ENCODE data around the gene LINGO1.

The LINGO1 gene

DNA sequence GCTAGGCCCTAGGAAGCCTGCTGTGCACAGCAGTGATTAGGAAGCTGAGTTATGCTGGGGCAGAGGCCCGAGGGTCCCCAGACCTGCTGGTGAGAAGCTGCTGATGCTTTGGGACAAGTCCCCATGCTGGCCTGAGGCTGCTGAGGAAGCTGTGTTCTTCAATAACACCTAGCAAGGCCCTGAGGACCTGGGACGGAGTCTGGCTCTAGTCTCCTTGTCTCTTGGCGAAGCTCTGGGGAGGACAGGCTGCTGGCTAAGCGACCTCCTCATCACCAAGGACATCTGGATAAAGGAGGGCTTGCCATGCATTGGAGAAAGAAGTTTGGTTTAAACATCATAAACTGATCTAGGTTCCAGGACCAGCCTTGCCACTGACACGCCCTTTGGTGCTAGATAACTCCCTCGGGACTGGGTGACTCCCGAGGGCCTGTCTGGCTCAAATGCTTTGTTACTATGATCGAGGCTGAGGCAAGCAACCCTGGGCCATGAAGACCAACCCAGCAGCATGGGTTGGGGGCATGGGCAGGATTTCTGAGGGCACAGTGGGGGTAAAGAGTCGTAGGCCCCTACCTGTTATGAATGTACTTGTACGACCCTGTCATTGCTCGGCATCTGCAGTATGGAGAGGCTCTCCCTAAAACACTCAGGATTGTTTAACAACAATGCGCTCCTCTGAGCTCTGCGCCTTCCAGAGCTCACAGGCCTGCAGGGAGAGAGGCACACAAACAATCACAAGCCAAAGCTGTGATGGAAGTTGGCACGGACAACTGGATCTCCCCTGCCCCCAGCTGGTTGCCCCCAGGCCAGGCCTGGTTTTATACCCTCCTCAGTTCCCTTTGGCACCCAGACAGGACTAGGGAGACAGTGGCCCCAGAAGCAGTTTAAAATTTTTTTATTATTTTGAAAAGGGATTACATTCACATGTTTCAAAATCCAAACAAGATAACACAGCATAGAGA, 64.4 kb downstream of the LINGO1 start:
- DNase-seq = no peak

DNA sequence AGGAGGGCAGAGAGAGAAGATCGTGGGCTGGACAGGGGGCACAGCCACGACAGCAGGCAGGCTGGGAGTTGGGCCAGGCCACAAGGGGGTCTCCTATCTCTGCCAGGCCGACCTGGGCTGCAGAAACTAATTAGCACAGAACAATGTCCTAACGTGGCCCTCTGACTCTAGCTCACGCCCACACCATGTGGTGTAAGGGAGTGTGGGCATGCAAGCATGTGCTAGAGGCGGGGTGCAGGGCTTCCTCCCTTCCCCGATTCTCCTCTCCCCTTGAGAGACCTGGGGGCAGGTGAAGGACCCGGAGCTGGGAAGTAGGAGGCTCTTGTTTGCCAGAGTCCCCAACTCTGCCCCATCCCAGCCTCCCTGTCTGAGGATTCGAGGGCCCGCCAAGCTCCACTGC, 65.5 kb downstream of the LINGO1 start:
- no peak for DNase-seq

DNA sequence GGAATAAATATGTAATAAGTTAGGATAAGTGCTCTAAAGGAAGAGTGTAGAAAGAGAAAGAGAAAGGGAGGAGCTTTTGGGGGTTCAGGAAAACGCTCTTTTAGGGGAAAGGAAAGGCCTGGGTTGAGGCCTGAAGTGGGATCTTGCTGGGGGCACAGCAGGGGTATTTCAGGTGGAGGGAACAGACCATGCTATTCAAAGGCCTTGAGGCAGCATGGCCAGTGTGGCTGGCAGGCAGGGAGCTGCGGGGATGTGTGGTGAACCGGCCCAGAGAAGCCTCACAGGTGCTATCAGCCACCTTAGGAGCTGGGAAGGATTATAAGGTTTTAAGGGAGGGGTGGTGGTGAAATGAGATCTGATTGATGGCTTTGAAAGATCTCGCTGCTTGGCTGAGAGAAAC, 66.6 kb downstream of the LINGO1 start:
- no peak for DNase-seq

DNA sequence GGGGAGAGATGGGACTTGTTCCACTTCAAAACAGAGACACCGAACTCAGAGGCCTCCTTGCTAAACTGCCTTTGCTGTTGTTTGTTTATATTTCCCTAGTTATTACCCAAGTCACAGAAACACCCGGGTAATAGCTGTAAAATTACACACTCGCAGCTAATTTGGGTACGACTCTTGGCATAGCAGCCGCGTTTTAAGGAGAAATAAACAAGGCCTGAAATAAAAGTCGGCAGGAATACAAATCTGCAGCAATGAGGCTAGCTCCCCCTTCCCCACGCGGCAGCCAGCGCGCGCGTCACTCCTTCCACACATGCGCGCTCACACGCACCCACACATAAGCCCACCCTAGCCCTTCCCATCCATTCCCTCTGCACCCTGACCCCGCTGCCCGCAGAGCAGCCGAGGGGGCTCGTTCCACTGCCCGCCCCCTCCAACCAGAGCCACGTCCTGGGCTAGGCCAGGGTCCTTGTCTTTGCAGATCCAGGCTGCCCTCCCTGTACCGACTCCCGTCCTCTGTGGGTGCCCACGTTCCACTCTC, 67.3 kb downstream of the LINGO1 start:
- no peak for DNase-seq

DNA sequence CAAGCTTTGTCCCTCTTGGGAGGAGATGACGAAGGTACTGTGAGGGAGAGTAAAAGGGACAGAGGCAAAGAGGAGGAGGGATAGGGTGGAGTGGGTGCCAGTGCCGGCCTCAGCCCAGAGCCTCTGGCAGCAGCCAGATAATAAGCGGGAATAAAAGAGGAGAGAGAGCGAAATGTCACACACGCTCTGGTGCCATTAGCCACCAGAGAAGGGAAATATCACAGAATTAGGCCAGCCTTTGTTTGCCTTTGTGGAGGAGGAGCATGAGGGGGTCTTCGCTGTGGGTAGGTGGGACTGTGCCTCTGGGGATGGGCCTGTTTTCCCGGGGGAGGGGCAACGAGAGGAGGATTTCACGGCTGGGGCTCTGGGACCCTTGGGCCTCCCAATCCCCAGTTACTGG, 67.8 kb downstream of the LINGO1 start:
- no peak for DNase-seq

DNA sequence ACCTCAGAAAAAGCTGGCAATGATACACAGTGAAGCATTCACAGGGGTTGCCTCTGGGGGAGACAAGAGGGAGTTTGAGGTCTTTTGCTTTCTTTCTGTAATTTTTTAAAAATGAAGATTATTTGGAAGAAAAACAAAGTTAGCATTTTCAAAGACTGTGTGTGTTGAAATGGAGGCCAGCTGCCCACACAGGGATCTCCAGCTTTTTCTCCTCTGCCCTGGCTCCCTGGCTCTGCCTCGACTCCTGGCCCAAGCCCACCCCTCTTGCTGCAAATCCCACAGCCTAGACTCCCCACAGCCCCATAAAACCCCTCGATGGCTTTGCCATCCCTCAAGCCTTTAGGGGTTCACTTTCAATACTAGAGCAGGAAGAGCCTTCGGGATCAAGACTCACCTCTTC, 68.4 kb downstream of the LINGO1 start:
- no peak for DNase-seq

DNA sequence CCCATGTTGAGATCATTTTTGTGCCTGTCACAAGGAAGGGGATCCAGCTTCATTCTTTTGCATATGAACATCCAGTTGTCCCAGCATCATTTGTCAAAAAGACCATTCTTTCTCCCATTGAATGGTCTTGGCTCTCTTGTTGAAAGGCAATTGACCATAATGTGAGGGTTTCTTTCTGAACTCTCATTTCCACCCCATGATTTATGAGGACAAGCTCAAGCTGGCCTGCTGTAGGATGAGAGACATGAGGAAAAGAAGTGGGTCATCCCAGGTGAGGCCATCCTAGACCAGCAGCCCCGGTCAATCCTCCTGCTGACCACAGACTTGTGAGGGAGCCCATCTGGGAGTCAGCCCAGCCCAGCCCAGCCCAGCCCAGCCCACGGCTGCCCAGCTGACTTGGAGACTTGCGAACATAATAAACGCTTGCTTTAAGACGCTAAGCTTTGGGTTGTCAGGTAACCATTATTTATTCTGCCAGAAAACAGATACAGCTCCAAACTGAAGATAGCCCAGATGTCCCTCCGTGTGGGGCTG, 69.0 kb downstream of the LINGO1 start:
- no peak for DNase-seq

All from activated T-cell treated with anti-CD3 and anti-CD28 coated beads for 4 hours (primary cell).